NCI-H146 treated with DMSO at 0.1 percent for 48 hours (cell line): ENCODE measurements around the gene MYO5A.

Experiments
- DNase-seq: peaks from one replicate; lab custom pipeline; 2025; ENCODE audit not compliant: unreplicated experiment; lab: John Stamatoyannopoulos, UW

Gene MYO5A

GRCh38 chr15:52378746-52379394 is 149.8 kb downstream of the MYO5A start:
- no peak for DNase-seq

GRCh38 chr15:52370010-52370409 is 158.7 kb downstream of the MYO5A start:
- DNase-seq, result no peak

GRCh38 chr15:52369455-52369854 is 159.2 kb downstream of the MYO5A start:
- no peak for DNase-seq

- no peak for DNase-seq
Measured at GRCh38 chr15:52369030-52369429, 159.7 kb downstream of the MYO5A start.

- DNase-seq, result no peak
Measured at GRCh38 chr15:52368402-52368801, 160.3 kb downstream of the MYO5A start.

- DNase-seq, result no peak
Measured at GRCh38 chr15:52362497-52362896, 166.2 kb downstream of the MYO5A start.

- no peak for DNase-seq
Measured at GRCh38 chr15:52361975-52362494, 166.6 kb downstream of the MYO5A start.

- no peak for DNase-seq
Measured at GRCh38 chr15:52361494-52361893, 167.2 kb downstream of the MYO5A start.

GRCh38 chr15:52360229-52361203 is 168.2 kb downstream of the MYO5A start:
- no peak for DNase-seq

- DNase-seq, result no peak
Measured at GRCh38 chr15:52359722-52360121, 169.0 kb downstream of the MYO5A start.

- DNase-seq, result no peak
Measured at GRCh38 chr15:52357949-52358348, 170.7 kb downstream of the MYO5A start.

- no peak for DNase-seq
Measured at GRCh38 chr15:52352086-52352485, 176.6 kb downstream of the MYO5A start.

- DNase-seq, result no peak
Measured at GRCh38 chr15:52351206-52351908, 177.3 kb downstream of the MYO5A start.

- no peak for DNase-seq
Measured at GRCh38 chr15:52350423-52350822, 178.3 kb downstream of the MYO5A start.

- no peak for DNase-seq
Measured at GRCh38 chr15:52349052-52349700, 179.5 kb downstream of the MYO5A start.

GRCh38 chr15:52348056-52348745 is 180.5 kb downstream of the MYO5A start:
- DNase-seq, result no peak

- no peak for DNase-seq
Measured at GRCh38 chr15:52344592-52344991, 184.1 kb downstream of the MYO5A start.

- no peak for DNase-seq
Measured at GRCh38 chr15:52343831-52344230, 184.8 kb downstream of the MYO5A start.

GRCh38 chr15:52340093-52340492 is 188.6 kb downstream of the MYO5A start:
- no peak for DNase-seq

GRCh38 chr15:52338891-52339290 is 189.8 kb downstream of the MYO5A start:
- DNase-seq, result no peak
